Stimulated activated CD4-positive, alpha-beta T cell treated with anti-CD3 and anti-CD28 coated beads, Interleukin-15, amount 100 ng/mL, for 1 hour (primary cell): ENCODE measurements around the gene TMEM33.

Source experiments
- DNase-seq, 2 donors: peaks; one replicate each; pipeline ENCODE4 v3.0.0-alpha.2; 2020; ENCODE audit warnings: low read depth in 1 of 2, low spot score in 1 of 2

The TMEM33 gene

GRCh38 chr4:41939016-41939626 lies 3.9 kb downstream of the TMEM33 start:
- DNase-seq = no peak

DNA sequence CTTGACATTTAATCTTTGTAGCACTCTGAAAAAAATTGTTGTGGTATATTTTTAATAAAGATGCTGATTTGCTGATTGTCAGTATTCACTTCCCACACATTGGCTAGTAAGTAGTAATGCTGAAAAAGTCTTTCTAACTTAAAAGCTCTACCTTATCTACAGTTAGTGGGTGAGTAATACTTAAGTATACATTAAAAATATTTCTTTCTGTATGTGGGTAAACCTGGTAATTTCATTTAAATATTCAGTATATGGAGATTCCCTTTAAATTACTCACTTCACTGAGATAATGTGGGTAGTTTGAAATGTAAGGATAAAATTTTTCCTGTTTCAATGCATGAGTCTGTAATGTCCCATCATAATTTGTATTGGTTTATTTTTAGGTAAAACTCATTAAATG lies 5.6 kb downstream of the TMEM33 start:
- DNase-seq = no peak

DNA sequence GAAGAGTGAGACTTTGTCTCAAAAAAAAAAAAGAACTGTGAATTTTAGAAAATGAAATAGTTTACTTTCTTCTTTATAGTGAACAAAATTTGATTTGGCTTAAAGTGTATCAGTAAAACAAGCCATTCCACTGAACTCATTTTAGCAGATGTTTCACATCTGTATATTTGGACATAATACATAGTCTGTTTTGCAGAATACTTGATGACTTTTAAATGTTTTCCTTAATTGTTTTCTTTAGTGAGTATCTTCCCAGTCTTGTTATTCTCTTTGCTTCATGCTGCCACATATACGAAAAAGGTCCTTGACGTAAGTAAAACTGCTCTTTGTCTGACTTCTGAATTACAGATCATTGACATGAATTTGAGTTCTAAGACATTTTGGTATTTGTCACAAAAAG lies 8.3 kb downstream of the TMEM33 start:
- DNase-seq = no peak

GRCh38 chr4:41944089-41944488 lies 8.9 kb downstream of the TMEM33 start:
- DNase-seq = no peak

- DNase-seq = no peak
These were observed 14.3 kb downstream of the TMEM33 start for GRCh38 chr4:41949531-41949930.

DNA sequence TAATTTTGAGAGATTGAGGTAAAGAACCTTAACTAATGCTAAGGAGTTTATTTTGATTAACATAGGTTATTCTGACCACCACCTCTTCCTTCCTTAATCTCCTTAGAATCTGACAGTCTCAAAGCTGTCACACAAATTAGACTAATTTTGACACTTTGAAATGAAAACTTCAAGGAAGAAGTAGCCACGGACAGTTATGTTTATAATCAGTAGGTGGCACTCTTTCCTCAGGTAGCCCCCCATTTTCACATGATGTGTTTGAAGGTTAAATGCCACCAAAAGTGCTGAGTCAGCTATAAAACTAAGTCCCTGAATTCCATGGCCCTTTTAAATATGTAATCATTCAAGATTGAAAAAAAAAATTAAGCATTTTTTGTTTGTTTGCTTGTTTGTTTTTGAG lies 22.4 kb downstream of the TMEM33 start:
- DNase-seq = no peak

DNA sequence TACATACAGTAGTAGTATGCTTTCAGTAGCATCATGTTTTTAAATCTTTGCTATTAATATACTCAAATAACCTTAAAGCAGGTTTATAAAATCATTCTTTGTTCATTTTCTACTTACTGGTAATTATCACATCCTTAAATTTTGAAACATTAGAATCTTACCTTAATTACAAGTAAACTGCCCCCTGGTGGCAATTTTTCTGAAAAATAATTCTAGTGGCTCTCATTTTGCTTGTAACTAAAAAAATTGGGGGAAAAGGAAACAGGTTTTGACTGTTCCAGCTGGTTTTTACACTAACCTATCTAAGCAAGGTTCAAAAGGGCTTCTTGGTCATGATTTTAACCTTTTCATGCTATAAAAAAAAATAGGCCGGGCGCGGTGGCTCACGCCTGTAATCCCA lies 27.9 kb downstream of the TMEM33 start:
- no peak for DNase-seq

- no peak for DNase-seq
These were observed 29.2 kb downstream of the TMEM33 start for GRCh38 chr4:41964401-41964800.

- DNase-seq = no peak
These were observed 32.2 kb downstream of the TMEM33 start for GRCh38 chr4:41967392-41967791.

DNA sequence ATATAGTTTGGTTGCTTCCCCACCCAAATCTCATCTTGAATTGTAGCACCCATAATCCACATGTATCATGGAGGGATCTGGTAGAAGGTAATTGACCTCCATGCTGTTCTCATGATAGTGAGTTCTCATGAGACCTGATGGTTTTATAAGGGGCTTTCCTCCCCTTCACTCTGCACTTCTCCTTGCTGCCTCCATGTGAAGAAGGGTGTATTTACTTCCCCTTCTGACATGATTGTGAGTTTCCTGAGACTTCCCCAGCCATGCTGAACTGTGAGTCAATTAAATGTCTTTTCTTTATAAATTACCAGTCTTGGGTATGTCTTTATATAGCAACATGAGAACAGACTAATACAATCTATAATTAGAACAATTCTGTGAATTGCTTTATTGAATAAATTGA lies 34.4 kb downstream of the TMEM33 start:
- no peak for DNase-seq

- DNase-seq = no peak
These were observed 40.1 kb downstream of the TMEM33 start for GRCh38 chr4:41975341-41975740.

- DNase-seq = no peak
These were observed 41.7 kb downstream of the TMEM33 start for GRCh38 chr4:41976775-41977516.

- DNase-seq = no peak
These were observed 42.5 kb downstream of the TMEM33 start for GRCh38 chr4:41977709-41978108.

- no peak for DNase-seq
These were observed 46.2 kb downstream of the TMEM33 start, which contains the start of gene DCAF4L1 for GRCh38 chr4:41981456-41981855. Gene DCAF4L1, plus strand, starts transcription at chr4:41981756. Its CDS starts 37 bp downstream, at chr4:41981793.

- no peak for DNase-seq
These were observed 47.5 kb downstream of the TMEM33 start for GRCh38 chr4:41982716-41983115.

- DNase-seq = no peak
These were observed 49.9 kb downstream of the TMEM33 start for GRCh38 chr4:41985151-41985550.

GRCh38 chr4:41989994-41990364 lies 54.8 kb downstream of the TMEM33 start:
- no peak for DNase-seq

DNA sequence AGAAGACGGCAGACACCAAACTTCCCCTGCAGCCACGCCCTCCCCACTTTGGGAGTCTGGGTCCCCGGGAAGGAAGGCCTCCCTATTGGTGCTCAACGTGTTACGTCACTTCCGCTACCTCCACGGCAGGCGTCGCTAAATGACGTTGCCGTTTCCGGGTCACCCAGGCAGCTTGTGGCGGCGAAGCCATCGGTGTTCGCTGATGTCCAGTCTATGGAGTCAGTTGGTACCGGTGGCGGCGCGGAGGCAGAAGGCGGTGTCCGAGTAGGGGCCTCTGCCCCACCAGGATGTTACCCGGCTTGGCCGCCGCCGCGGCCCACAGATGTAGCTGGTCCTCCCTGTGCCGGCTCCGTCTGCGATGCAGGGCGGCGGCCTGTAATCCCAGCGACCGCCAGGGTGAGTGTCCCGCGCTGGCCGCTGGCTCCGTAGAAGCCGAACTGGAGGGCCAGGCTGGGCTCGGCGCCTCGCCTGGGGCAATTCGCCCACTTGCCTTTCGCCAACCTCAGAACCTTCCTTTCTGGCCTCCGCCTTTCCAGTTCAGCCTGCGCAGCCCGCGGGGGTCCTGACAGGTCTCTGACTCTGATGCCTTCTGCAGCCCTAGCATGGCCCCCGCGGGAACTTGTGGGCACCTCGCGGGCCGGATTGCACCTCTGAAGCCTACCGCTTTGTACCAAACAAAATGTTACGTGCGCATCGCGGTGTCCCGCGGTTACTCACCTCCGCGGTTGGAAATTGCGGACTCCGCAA lies 55.3 kb downstream of the TMEM33 start, which contains the start of gene SLC30A9:
Gene SLC30A9 (plus strand): TSS at position 166 of the 747 bp plus-strand sequence. CDS start 122 bp downstream, at position 288.
- DNase-seq = peak; percentile 79 to 81

DNA sequence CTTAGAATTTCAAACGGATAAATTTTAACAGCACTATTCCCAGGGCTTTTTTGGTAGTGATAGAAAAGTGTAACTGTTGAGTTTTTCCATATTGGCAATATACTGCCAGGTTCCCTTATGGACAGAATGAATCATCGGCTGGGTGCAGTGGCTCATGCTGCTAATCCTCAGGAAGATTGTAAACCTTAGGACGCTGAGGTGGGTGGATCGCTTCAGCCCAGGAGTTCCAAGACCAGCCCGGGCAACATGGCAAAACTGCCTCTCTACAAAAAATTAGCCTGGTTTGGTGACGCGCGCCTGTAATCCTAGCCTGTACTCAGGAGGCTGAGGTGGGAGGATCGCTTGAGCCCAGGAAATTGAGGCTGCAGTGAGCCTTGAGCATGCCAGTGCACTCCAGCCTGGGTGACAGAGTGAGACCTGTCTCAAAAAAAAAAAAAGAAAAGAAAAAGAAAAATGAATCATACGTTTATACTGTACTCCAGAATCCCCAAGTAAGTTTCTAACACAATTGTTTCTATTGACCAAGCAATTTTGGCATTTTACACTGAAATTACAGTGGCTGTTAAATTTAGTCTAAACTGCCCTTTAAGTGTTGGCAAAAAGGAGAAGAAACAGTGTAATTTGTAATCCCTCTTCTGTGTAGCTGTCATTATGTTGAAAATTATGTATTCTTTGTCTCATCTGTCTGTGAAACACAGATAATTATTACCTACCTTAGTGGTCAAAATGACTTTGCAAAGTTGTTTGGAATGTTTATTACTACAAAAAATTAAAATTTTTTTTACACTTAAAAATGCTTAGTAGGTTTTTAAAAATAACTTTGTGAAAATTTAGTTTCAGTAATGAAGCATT lies 56.9 kb downstream of the TMEM33 start:
- no peak for DNase-seq

- no peak for DNase-seq
These were observed 58.0 kb downstream of the TMEM33 start for GRCh38 chr4:41992967-41993857.
